ENCODE results near the gene FBXO38. TPM values are rescaled to one million over a fixed set of nuclear protein-coding genes. Genes with fewer than 3 reads are reported as not detected.

The FBXO38 gene
- polyA plus RNA-seq, 3 donors = 6.8 to 22.1 (median 14.8) TPM

DNA sequence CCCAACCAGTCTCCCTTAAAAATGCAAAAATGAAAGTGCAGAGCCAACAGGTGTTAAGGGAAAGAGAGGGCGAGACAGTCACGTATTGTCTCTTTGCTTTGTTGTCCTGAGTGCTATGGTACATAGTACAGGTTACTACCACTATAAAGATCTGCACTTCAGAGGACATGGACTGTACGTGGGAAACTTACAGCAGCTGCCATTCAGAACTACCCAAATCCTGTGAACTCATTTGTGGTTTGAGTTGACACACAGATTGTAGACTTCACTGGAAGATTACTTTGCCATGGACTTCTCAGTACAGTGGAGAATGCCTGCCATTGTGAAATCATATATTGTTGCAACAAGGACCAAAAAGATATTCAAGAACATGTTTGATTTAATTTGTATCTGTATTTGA is 34.8 kb downstream of the FBXO38 start:
- Histone ChIP-seq H3K4me1 (ENCODE audit: control insufficient read depth in 1 of 2, insufficient read depth in 2 of 2, low read length in 2 of 2) (no peaks in the 10 kb centered on the region), H3K4me2 (replicated peaks; ENCODE audit: extremely low read depth, low read length, poor library complexity, severe bottlenecking) (no peak overlapping the region), H3K9ac (ENCODE audit: insufficient read depth, low read length, poor library complexity, severe bottlenecking) (no peak overlapping the region), H2AFZ (ENCODE audit: insufficient read depth, low read depth, low read length, poor library complexity, severe bottlenecking) (no peak overlapping the region), H3K27me3 (ENCODE audit: control insufficient read depth in 2 of 2, insufficient read depth in 2 of 2, low read length in 2 of 2) (no peaks in the 10 kb centered on the region), H4K20me1 (ENCODE audit: insufficient read depth, low read length) (peaks cover 24% of the 10 kb centered on the region), H3K27ac (ENCODE audit: low read depth in 1 of 2, low read length in 2 of 2) (peak overlapping the region in 1 of 2 donors; percentile 43), H3K79me2 (ENCODE audit: insufficient read depth, low read length) (no peaks in the 10 kb centered on the region), H3K4me3 (replicated peaks in 1 of 3; ENCODE audit: low read depth in 2 of 3, low read length in 3 of 3) (no peak overlapping the region), H3K9me3 (replicated peaks in 1 of 2; ENCODE audit: control insufficient read depth in 1 of 2, insufficient read depth in 1 of 2, low read length in 2 of 2) (no peaks in the 10 kb centered on the region), H3K36me3 (replicated peaks in 1 of 2; ENCODE audit: control insufficient read depth in 1 of 2, insufficient read depth in 2 of 2, low read length in 2 of 2) (peaks cover 94 to 96% of the 10 kb centered on the region in 2 donors)
- intact Hi-C loops (cut with micrococcal nuclease) = no loop called here
- DNase-seq = no peak
- no CpG with 5 or more reads among the region's 3 CpGs for WGBS (ENCODE audit: insufficient coverage)
- TF ChIP-seq CTCF (IDR thresholded peaks at IDR 0.05) = no peak
- no peaks in the 10 kb centered on the region for H3K27me3 Mint-ChIP-seq (ENCODE audit: low read depth in 3 of 3)
- H3K4me1 Mint-ChIP-seq = no peaks in the 10 kb centered on the region
- H3K9me3 Mint-ChIP-seq = no peaks in the 10 kb centered on the region
- H3K4me3 Mint-ChIP-seq = no peak overlapping the region
- no peak overlapping the region for H3K27ac Mint-ChIP-seq
- peaks cover 83 to 93% of the 10 kb centered on the region in 2 donors for H3K36me3 Mint-ChIP-seq

DNA sequence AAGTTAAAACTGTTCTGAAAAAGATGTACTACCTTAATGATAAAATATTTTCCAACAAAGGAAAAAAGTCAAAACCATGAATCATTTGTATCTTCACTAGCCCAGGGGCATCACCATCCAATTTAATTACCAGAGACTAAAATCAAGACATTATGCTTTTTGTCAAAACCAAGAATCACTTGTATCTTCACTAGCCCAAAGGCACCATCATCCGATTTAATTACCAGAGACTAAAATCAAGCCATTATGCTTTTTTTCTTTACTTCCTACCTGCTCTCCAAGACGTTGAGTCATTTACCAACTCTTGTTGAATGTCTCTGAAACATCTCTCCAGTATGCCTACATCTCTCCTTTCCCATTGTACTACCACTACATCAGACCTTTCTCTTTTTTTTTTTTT is 37.9 kb downstream of the FBXO38 start:
- 86% methylated on average over 2 of the region's 2 CpGs for WGBS (ENCODE audit: insufficient coverage)
- no peak overlapping the region for H3K4me3 Mint-ChIP-seq
- Histone ChIP-seq H4K20me1 (ENCODE audit: insufficient read depth, low read length) (peaks cover 24% of the 10 kb centered on the region), H3K36me3 (replicated peaks in 1 of 2; ENCODE audit: control insufficient read depth in 1 of 2, insufficient read depth in 2 of 2, low read length in 2 of 2) (peaks cover 94 to 96% of the 10 kb centered on the region in 2 donors), H3K27me3 (ENCODE audit: control insufficient read depth in 2 of 2, insufficient read depth in 2 of 2, low read length in 2 of 2) (no peaks in the 10 kb centered on the region), H3K9ac (ENCODE audit: insufficient read depth, low read length, poor library complexity, severe bottlenecking) (no peak overlapping the region), H3K27ac (ENCODE audit: low read depth in 1 of 2, low read length in 2 of 2) (no peak overlapping the region), H3K4me1 (ENCODE audit: control insufficient read depth in 1 of 2, insufficient read depth in 2 of 2, low read length in 2 of 2) (no peaks in the 10 kb centered on the region), H3K9me3 (replicated peaks in 1 of 2; ENCODE audit: control insufficient read depth in 1 of 2, insufficient read depth in 1 of 2, low read length in 2 of 2) (no peaks in the 10 kb centered on the region), H3K79me2 (ENCODE audit: insufficient read depth, low read length) (no peaks in the 10 kb centered on the region), H3K4me2 (replicated peaks; ENCODE audit: extremely low read depth, low read length, poor library complexity, severe bottlenecking) (no peak overlapping the region), H2AFZ (ENCODE audit: insufficient read depth, low read depth, low read length, poor library complexity, severe bottlenecking) (no peak overlapping the region), H3K4me3 (replicated peaks in 1 of 3; ENCODE audit: low read depth in 2 of 3, low read length in 3 of 3) (no peak overlapping the region)
- H3K36me3 Mint-ChIP-seq = peaks cover 86 to 93% of the 10 kb centered on the region in 2 donors
- H3K9me3 Mint-ChIP-seq = no peaks in the 10 kb centered on the region
- peak overlapping the region in 1 of 7 donors; percentile 61 for H3K27ac Mint-ChIP-seq
- no peaks in the 10 kb centered on the region for H3K27me3 Mint-ChIP-seq (ENCODE audit: low read depth in 3 of 3)
- no peak for TF ChIP-seq CTCF (IDR thresholded peaks at IDR 0.05)
- intact Hi-C loops (cut with micrococcal nuclease) = no loop called here
- no peaks in the 10 kb centered on the region for H3K4me1 Mint-ChIP-seq
- no peak for DNase-seq

Measured in CD14-positive monocyte (primary cell).